GM19035 (cell line): ENCODE results near the gene ARHGEF25.
A peak's percentile ranks its signal among the peaks of the same experiment; 100 is the strongest.
"Not testable (repeated sequence)": the region's sequence is repeated elsewhere in the genome, so short reads cannot be mapped to it uniquely, and the experiment has no call there.

Experiments
- ATAC-seq: cut with Tn5 transposase; IDR thresholded peaks from one replicate; pipeline ENCODE4 v1.9.1; 2021; ENCODE audit not compliant: unreplicated experiment

The ARHGEF25 gene

GRCh38 chr12:57611108-57611826 lies at the start of gene ARHGEF25:
Gene ARHGEF25 (plus strand): TSS chr12:57611435. CDS start chr12:57611895, 460 bp downstream.
- ATAC-seq, result peak; percentile 57

GRCh38 chr12:57563358-57563757 lies 47.9 kb upstream of the ARHGEF25 start:
- ATAC-seq, result no peak

- no peak for ATAC-seq
Measured at GRCh38 chr12:57564178-57564740, 47.0 kb upstream of the ARHGEF25 start.

GRCh38 chr12:57568838-57569237 lies 42.4 kb upstream of the ARHGEF25 start:
- no peak for ATAC-seq

- ATAC-seq, result no peak
Measured at GRCh38 chr12:57569858-57570257, 41.4 kb upstream of the ARHGEF25 start.

- ATAC-seq, result not testable (repeated sequence)
Measured at GRCh38 chr12:57570438-57570837, 40.8 kb upstream of the ARHGEF25 start.

GRCh38 chr12:57571926-57572762 lies 39.1 kb upstream of the ARHGEF25 start:
- ATAC-seq, result no peak

GRCh38 chr12:57574795-57575194 lies 36.4 kb upstream of the ARHGEF25 start:
- no peak for ATAC-seq

GRCh38 chr12:57575771-57576612 lies 35.2 kb upstream of the ARHGEF25 start:
- ATAC-seq, result no peak

GRCh38 chr12:57576613-57577160 lies 34.5 kb upstream of the ARHGEF25 start:
- no peak for ATAC-seq

GRCh38 chr12:57577981-57578758 lies 33.1 kb upstream of the ARHGEF25 start:
- no peak for ATAC-seq

GRCh38 chr12:57579011-57579410 lies 32.2 kb upstream of the ARHGEF25 start:
- no peak for ATAC-seq

GRCh38 chr12:57579677-57580465 lies 31.4 kb upstream of the ARHGEF25 start:
- no peak for ATAC-seq

GRCh38 chr12:57580466-57580795 lies 30.8 kb upstream of the ARHGEF25 start:
- ATAC-seq, result no peak

- ATAC-seq, result no peak
Measured at GRCh38 chr12:57581802-57582201, 29.4 kb upstream of the ARHGEF25 start.

GRCh38 chr12:57582440-57582839 lies 28.8 kb upstream of the ARHGEF25 start:
- no peak for ATAC-seq

- ATAC-seq, result peak; percentile 97
Measured at GRCh38 chr12:57583008-57583831, 28.0 kb upstream of the ARHGEF25 start.

- no peak for ATAC-seq
Measured at GRCh38 chr12:57584050-57584449, 27.2 kb upstream of the ARHGEF25 start.
